Dedifferentiated amniotic fluid mesenchymal stem cell (primary cell): ENCODE data around the gene PPID.
"Not testable (repeated sequence)": the region's sequence is repeated elsewhere in the genome, so short reads cannot be mapped to it uniquely, and the experiment has no call there.

Experiments used
- DNase-seq: peaks from one replicate; pipeline ENCODE4 v3.0.0-alpha.2; 2016; ENCODE audit errors: extremely low spot score

The PPID gene

GRCh38 chr4:158729716-158730559, 6.7 kb upstream of the PPID start:
- peak; percentile 70 for DNase-seq

- DNase-seq: no peak
Measured at GRCh38 chr4:158728236-158728635, 5.0 kb upstream of the PPID start.

DNA sequence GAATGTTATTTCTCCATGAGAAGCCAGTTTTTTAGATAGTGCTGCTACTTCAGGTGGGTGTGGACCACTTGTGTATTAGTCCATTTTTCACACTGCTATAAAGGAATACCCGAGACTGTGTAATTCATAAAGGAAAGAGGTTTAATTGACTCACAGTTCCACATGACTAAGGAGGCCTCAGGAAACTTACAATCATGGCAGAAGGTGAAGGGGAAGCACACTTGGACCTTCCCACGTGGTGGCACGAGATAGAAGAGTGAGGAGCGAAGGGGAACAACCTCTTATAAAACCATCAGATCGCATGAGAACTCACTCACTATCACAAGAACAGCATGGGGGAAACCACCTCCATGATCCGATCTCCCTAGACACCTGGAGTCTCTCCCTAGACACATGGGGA, 3.4 kb upstream of the PPID start:
- no peak for DNase-seq

DNA sequence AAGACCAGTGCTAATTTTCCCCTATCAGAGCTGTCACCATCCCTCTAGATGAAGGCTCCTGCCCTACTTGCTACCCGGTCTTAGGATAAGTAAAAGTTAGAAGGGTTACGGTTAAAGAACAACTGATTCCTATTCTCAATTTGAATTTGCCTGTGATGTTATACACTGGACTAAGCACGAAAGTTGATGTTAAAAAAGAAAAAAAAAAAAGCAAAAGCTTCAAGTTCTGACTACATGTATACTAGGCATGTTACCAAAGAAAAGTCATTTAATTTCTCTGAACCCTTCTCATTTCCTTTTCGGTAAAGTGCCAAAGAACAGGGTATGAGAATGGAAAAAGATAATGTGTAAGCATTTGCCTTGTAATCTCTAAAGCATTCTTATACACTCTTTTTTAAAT, 1.4 kb upstream of the PPID start:
- DNase-seq: no peak

GRCh38 chr4:158722291-158722916, 792 bp downstream of the PPID start:
- DNase-seq: peak; percentile 36

GRCh38 chr4:158721680-158722079, 1.5 kb downstream of the PPID start:
- no peak for DNase-seq

GRCh38 chr4:158715802-158716201, 7.4 kb downstream of the PPID start:
- no peak for DNase-seq

DNA sequence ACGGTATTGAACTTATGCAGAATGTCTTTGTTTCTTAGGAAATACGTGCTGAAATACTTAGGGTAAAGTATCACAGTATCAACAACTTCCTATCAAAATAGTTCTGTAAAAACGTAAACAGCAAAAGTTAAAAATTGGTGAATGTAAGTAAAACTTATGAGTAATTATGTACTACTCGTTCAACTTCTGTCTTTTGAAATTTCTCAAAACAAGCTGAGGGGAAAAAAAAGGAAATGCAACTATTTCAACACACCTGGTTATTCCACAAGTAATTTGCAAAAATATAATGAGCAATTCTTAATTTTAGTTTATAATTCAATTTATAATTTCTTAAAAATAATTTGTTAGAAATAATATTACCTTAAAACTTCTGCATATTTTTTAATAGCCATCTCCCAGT, 8.3 kb downstream of the PPID start:
- no peak for DNase-seq

DNA sequence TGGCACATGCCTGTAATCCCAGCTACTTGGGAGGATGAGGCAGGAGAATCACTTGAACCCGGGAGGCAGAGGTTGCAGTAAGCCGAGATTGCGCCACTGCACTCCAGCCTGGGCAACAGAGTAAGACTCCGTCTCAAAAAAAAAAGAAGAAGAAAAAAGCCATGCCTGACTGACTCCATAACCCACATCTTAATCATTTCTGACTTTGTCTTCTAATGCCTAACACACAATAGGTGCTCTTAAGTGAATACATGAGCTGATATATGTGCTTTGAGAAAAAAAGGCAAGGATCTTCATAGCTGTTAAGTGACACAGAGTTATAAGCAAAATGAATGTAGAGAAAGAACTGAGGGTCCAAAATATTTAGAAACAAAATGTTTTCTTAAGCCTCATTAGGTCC, 10.6 kb downstream of the PPID start:
- not testable (repeated sequence) for DNase-seq

DNA sequence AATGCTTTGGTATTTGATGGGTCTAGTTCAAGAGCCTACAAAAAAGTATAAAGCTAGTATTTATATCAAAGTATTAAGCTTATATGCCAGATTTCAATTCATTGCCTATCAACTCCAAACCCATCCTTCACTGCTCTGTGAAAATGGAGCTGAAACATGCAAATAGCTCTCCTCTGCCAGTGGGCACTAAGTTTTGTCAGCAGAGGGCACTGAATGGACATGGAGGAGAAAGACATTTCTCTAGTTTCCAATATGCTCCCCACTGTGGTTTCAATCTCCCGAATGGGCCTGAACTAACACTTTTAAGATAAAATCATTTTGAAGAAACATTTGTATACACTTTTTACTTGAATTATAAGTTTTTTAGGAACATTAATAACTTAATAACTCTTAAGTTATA, 12.4 kb downstream of the PPID start:
- DNase-seq: no peak

DNA sequence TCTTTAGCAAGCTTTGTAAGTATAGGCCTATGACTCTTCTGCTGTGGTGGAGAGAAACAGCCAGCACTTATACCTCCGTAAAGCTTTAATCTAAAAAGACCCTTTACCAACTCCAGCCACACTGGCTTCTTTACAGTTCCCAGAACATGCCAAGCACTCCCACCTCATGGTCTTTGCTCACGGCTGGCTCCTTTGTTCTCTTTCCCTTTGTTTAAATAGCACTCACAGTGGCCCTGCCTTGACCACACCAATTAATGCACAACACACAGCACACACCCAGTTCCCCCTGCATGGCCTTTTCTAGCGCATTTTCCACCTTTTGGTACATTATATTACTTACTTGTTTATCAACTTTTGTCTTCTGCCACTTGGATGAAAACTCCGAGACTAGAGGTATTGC, 18.9 kb downstream of the PPID start:
- no peak for DNase-seq

- no peak for DNase-seq
Measured at GRCh38 chr4:158688813-158689212, 34.4 kb downstream of the PPID start.

DNA sequence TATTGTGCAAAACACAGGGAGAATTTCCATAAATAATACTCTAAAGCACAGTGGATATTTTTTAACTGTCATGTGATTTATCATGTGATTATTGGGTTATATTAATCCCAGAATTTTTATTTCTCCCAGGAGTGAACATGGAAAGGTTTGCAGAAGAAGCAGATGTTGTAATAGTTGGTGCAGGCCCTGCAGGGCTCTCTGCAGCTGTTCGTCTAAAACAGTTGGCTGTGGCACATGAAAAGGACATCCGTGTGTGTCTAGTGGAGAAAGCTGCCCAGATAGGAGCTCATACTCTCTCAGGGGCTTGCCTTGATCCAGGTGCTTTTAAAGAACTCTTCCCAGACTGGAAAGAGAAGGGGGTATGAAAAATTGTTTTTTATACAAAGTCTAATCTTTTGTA, 41.1 kb downstream of the PPID start:
- no peak for DNase-seq

DNA sequence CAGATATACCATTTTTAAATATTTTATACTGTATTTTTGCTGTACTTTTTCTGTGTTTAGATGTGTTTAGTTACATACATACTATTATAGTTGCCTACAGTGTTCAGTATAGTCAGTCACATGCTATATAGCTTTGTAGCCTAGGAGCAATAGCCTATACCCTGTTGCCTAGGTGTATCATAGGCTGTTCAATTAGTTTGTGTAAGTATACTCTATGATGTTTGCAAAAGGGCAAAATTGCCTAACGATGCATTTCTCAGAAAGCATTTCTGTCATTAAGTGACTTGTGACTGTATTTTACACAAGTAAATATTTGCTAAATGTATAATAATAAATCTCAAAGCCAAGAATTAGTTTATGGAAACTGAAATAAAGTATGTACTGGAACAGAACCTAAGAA, 41.6 kb downstream of the PPID start:
- no peak for DNase-seq

DNA sequence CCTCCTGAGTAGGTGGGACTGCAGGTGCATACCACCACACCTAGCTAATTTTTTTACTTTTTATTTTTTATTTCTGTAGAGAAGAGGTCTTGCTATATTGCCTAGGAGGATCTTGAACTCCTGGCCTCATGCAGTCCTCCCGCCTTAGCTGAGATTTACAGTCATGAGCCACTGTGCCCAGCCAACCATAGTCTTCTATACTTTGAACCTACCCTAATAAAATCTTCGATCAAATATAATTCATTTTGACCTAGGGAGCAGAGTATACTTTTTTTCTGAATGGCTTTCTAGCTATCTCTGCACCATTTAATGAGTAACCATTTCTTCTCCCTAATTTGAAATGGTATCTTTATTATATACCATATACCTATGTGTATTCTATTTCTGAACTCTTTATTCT, 44.4 kb downstream of the PPID start:
- no peak for DNase-seq

- no peak for DNase-seq
Measured at GRCh38 chr4:158676076-158676475, 47.1 kb downstream of the PPID start.

DNA sequence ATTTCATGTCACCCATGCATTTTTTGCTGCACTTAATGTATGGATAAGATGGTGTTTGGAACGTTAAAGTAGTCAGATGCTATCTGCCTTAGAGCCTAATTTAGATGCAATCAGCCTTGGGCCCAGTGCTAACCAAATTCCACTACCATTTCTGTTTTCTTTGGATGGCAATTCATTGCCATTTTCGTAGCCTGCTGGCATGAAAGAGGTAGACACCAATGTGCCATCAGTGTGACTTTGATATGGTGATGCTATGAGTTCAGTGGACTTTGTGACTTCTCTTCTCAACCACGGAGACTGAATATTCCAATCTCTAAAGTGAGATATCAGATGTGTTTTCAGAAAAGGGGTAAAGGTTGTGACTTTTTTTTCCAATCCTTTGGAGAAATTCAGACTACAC, 49.6 kb downstream of the PPID start:
- DNase-seq: no peak

GRCh38 chr4:158671915-158672806, 51.0 kb downstream of the PPID start, which contains the start of gene ETFDH:
TSS of gene ETFDH (plus strand) at chr4:158672296. CDS start at chr4:158672457, 161 bp downstream.
- DNase-seq: peak; percentile 99

GRCh38 chr4:158671665-158671914, 51.6 kb downstream of the PPID start, which contains the start of gene C4orf46:
TSS of gene C4orf46 (minus strand) at chr4:158671887. CDS start at chr4:158671801, 86 bp downstream.
- DNase-seq: no peak

GRCh38 chr4:158670975-158671664, 52.1 kb downstream of the PPID start:
- peak; percentile 89 for DNase-seq

GRCh38 chr4:158669310-158669709, 53.9 kb downstream of the PPID start:
- DNase-seq: no peak

DNA sequence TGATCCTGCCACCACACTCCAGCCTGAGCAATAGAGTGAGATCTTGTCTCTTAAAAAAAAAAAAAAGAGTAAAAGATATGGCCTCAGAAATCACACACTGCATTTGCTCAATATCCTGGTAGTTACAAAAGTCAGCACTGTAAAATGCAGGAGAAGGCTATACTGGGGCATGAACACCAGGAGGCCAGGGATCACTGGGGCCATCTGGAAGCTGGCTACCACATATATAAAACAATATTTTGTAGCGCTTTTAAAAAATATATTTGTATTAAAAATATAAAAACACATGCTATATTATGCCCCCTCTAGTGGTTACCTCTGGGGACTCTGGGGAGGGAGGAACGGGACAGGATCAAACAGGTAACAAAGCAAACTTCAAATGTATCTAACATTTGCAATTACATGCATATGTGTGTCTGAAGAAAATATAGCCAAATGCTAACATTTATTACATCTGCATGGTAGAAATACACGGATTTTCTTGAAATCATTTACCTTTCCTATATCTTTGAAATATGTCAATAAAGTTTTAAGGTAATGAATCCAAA, 55.5 kb downstream of the PPID start:
- DNase-seq: no peak
